Stimulated activated CD4-positive, alpha-beta T cell treated with anti-CD3 and anti-CD28 coated beads, Interleukin-1b, Interleukin-23, amount 100 ng/mL, for 24 hours (primary cell): ENCODE results near the gene SIGLEC15.

Experiments
- DNase-seq, 4 experiments: peaks; one replicate each; pipeline ENCODE4 v3.0.0-alpha.2; 2020; ENCODE audit warnings: low read depth in 4 of 4, low spot score in 1 of 4

Gene SIGLEC15

DNA sequence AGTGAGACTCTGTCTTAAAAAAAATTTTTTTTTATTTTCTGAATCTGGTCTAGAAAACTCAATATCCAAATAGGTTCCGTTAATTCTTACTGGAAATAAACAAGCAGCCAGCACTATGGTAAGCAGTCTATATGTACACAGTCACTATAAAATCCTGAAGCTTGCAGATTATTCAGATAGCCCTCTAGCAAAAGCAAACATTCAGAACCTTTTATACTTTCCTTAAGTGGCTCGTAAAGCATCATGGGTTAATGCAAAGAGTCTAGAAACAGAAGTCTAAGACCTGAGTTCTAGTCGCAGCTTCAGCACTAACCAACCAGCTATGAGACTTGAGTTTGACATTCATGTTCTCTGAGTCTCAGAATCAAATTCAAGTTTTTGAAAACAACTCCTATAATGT is 51.9 kb downstream of the SIGLEC15 start:
- no peak for DNase-seq

DNA sequence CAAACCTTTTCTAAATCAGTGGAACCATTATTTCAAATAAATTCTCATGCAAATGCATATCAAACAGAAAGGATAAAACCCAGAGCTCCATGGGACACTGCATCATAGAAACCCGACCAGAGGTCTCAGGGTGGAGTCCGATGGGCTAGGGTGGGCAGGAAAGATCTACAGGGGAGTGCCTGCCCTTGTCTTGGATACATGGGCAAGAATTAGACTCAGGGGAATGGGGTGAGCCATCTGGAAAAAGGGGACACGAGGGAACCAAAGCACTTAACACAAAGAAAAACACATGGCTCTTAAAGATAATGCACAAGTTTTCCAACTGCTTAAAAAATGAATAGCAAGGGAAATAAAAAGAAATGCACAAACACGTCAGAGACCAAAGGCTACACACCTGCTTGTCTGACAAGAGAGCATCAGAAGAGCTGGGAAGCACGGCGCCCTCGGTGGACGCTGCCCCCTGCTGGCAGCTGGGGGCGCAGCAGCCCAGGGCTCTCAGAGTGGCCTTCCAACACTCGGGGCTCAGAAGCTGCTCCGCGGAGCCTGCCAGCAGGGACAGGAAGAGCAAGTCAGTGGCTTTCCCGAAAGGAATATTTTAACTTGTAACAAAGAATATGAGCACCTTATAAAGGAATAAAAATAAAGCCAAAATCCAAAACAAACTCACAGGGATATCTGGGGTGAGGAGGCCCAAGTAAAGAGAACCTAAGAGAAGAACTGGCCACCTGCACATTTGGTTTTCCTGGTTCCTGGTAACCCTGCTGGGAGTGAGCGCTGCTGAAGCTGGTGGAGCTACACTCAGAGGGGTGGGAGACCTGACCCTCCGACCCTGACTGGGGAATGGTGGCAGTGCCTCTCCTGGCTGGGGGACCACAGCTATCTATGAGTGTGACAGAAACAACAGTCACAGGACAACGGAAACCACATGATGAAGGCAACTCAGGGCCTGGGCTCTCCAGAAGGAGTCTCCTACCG is 54.5 kb downstream of the SIGLEC15 start:
- DNase-seq, result peak; percentile 54 to 59 (median 57)

DNA sequence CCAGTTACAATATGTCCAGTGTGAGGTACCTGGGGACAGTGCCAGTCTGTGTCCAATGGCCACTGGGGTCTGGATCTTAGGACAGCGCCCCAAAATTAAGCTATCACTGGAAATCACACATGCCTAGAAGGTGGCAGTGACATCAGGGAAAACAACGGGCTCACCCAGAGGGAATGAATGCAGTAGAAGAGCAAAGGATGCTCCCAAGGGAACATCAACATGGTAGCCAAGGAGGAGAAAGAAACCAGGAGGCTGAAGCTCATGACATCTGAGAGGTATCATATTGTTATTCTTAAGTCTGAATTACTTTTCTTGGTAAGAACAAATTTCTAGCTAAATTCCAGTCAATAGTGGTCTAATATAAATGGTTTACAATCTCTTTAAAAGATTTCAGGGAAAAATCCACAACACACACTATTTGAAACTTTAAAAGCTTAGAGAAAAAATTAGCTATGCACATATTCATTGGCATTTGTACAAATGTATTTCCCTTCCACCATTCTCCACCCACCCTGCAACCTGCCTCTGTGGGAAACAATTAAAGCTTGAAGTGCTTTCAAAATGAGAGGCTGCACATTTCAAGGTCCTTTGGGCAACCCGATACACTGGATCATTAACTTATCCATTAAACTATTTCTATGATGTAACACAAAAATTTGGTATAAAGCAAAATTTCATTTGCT is 55.5 kb downstream of the SIGLEC15 start:
- no peak for DNase-seq

DNA sequence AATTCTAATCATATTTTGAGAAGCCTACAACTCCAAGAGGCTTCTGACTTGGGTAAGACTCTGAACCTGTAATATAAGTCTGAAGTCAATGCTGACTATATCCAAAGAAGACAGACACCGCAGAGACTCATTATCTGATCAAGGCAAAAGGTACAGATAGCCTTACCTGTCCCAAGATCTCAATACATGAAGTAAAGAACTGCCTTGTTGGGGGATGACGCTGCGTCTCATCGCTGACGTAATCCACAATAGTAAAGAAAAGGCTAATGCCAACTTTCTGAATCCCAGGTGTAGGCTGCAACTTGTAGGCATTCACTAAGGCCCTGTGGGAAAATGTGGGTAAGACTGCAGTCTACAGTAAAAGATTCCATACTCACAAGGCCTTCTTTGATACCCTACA is 62.1 kb downstream of the SIGLEC15 start:
- no peak for DNase-seq

DNA sequence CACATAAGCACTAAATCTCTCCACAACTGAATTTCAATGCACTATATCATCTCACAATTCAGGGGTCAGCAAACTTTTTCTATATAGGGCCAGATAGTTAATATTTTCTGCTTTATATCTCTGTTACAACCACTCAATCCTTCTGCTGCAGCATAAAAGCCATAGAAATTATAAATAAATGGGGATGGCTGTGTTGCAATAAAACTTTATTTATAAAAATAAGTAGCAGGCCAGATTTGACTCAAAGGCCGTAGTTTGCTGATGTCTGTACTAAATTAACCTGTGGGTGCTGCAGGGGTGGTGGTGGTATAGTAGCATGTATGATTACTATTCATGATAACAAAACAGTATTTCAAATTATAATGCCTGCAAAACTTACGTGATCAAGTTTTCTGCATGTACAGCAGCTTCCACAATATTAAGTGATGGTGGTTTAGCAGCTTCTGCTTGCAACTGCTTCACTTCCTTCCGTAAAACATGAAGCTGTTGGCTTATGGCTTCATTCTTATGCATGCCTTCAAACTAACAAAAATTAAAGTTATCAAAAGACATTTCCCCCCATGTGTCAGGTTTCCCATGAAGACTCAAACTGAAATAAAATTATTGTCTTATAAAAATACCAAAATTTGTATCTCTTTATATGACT is 64.1 kb downstream of the SIGLEC15 start:
- DNase-seq, result no peak

DNA sequence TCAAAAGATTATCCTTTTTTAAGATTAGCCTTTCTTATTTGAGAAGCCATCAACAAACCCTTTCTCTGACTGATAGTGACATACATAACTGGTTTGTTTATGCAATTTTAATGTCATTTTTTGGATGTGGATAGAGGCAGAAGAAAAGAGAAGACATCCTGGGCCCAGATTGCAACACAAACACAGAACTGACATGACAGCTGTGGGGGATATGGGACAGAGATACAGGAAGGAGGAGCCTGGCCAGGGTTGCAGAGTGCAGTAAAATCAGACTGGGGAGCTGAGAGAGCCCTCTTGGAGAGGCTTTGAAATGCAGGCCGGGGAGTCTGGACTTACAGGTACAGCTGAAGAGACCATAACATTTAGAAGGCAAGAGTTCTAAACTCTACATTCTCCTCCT is 65.1 kb downstream of the SIGLEC15 start:
- no peak for DNase-seq

DNA sequence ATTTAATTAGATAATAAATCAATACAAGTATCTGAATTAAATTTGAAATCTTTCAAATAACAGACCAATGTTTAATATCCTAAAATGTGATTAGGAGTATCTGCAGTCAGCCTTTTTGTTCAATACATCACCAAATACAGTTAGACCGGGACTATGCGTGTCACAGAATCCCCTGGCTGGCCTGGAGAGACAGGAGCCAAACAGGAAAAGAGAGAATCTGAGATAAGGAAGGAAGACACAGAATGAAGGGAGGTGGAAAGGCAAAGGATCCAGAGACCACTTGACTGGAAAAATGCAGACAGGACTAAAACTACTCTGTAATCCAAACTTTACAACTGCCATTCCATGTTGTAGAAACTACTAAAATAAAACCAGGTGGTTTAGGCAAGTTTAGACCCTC is 66.3 kb downstream of the SIGLEC15 start:
- no peak for DNase-seq
